Nephron progenitor cell (in vitro differentiated cells): ENCODE data around the gene ANKRD34A.

Experiments
- DNase-seq: peaks from one replicate; pipeline ENCODE4 v3.0.0; 2021
- H3K27ac Mint-ChIP-seq: 2 replicates; pipeline ENCODE4 v1.8.0; 2021; ENCODE audit warnings: mild to moderate bottlenecking, moderate library complexity, mixed read lengths
- H3K27me3 Mint-ChIP-seq: 2 replicates; pipeline ENCODE4 v1.8.0; 2021; ENCODE audit warnings: mild to moderate bottlenecking, low read depth, mixed read lengths; ENCODE audit not compliant: poor library complexity
- H3K36me3 Mint-ChIP-seq: 2 replicates; pipeline ENCODE4 v1.8.0; 2021; ENCODE audit warnings: low read depth, mixed read lengths
- H3K4me1 Mint-ChIP-seq: 2 replicates; pipeline ENCODE4 v1.8.0; 2021; ENCODE audit warnings: mixed read lengths
- H3K4me3 Mint-ChIP-seq: 2 replicates; pipeline ENCODE4 v1.8.0; 2021; ENCODE audit warnings: mild to moderate bottlenecking, moderate library complexity, mixed read lengths
- H3K9me3 Mint-ChIP-seq: 2 replicates; pipeline ENCODE4 v1.8.0; 2021; ENCODE audit warnings: mild to moderate bottlenecking, moderate library complexity, mixed read lengths
- CTCF ChIP-seq: fragments of 200-600 bp; sonication (generic); IDR thresholded peaks from 2 replicates; pipeline ENCODE4 v1.5.0; 2021; ENCODE audit warnings: antibody characterized with exemption

The ANKRD34A gene

GRCh38 chr1:145995964-145996432, 31.6 kb upstream of the ANKRD34A start:
- H3K4me3 Mint-ChIP-seq = peak overlapping the region; percentile 99
- H3K4me1 Mint-ChIP-seq = peaks cover 77% of the 10 kb centered on the region
- H3K36me3 Mint-ChIP-seq = peaks cover 51% of the 10 kb centered on the region
- H3K27ac Mint-ChIP-seq = peak overlapping the region; percentile 99
- peaks cover 5% of the 10 kb centered on the region for H3K9me3 Mint-ChIP-seq
- TF ChIP-seq CTCF = no peak
- peak; percentile 18 for DNase-seq
- peaks cover 3% of the 10 kb centered on the region for H3K27me3 Mint-ChIP-seq

- Mint-ChIP-seq H3K27ac (peak overlapping the region; percentile 99), H3K27me3 (peaks cover 3% of the 10 kb centered on the region), H3K9me3 (peaks cover 5% of the 10 kb centered on the region), H3K4me1 (peaks cover 77% of the 10 kb centered on the region), H3K4me3 (peak overlapping the region; percentile 99), H3K36me3 (peaks cover 51% of the 10 kb centered on the region)
- TF ChIP-seq CTCF = no peak
- no peak for DNase-seq
These were observed 30.9 kb upstream of the ANKRD34A start for GRCh38 chr1:145995148-145995881.

- peak overlapping the region; percentile 99 for H3K27ac Mint-ChIP-seq
- H3K9me3 Mint-ChIP-seq = peaks cover 5% of the 10 kb centered on the region
- peaks cover 71% of the 10 kb centered on the region for H3K4me1 Mint-ChIP-seq
- H3K36me3 Mint-ChIP-seq = peaks cover 51% of the 10 kb centered on the region
- DNase-seq = no peak
- peak overlapping the region; percentile 99 for H3K4me3 Mint-ChIP-seq
- peaks cover 3% of the 10 kb centered on the region for H3K27me3 Mint-ChIP-seq
- no peak for TF ChIP-seq CTCF
These were observed 30.2 kb upstream of the ANKRD34A start for GRCh38 chr1:145994391-145995120.

- TF ChIP-seq CTCF = no peak
- peak overlapping the region; percentile 99 for H3K27ac Mint-ChIP-seq
These were observed 29.4 kb upstream of the ANKRD34A start for GRCh38 chr1:145993618-145994390.

GRCh38 chr1:145992958-145993617, 28.7 kb upstream of the ANKRD34A start:
- TF ChIP-seq CTCF = no peak
- Mint-ChIP-seq H3K9me3 (peaks cover 5% of the 10 kb centered on the region), H3K27me3 (peaks cover 3% of the 10 kb centered on the region), H3K36me3 (peaks cover 51% of the 10 kb centered on the region), H3K4me1 (peaks cover 61% of the 10 kb centered on the region), H3K4me3 (peak overlapping the region; percentile 99), H3K27ac (peak overlapping the region; percentile 99)
- no peak for DNase-seq

More at GRCh38 chr1:145993618-145994390, 29.4 kb upstream of the ANKRD34A start:
- Mint-ChIP-seq H3K4me1 (peaks cover 63% of the 10 kb centered on the region), H3K27me3 (peaks cover 3% of the 10 kb centered on the region), H3K36me3 (peaks cover 51% of the 10 kb centered on the region), H3K9me3 (peaks cover 5% of the 10 kb centered on the region), H3K4me3 (peak overlapping the region; percentile 99)
- no peak for DNase-seq
